OCI-LY7 (cell line): ENCODE results near the gene ARPC4. TPM values are rescaled to one million over a fixed set of nuclear protein-coding genes. Genes with fewer than 3 reads are reported as not detected.
A peak's percentile ranks its signal among the peaks of the same experiment; 100 is the strongest.

Experiments used
- BruUV-seq: library from RNA; stranded (reverse); fragments of 400-500 nt; replicated peaks from 2 replicates; lab custom pipeline; 2021; lab: Mats Ljungman, UMichigan
- CTCF ChIA-PET: fragments of 300-600 bp; sonication (Branson Sonifier 250); formaldehyde crosslinking; loops from one replicate; lab custom pipeline; 2022; ENCODE audit warnings: antibody characterized with exemption; ENCODE audit not compliant: unreplicated experiment; lab: Charles Lee
- POLR2A ChIA-PET: fragments of 300-600 bp; sonication (Branson Sonifier 250); formaldehyde crosslinking; loops from one replicate; lab custom pipeline; 2022; ENCODE audit warnings: antibody characterized with exemption; lab: Charles Lee
- DNase-seq: peaks from one replicate; pipeline ENCODE4 v3.0.0-alpha.2; 2015; ENCODE audit warnings: low spot score
- H2AFZ ChIP-seq: fragments of 200-600 bp; sonication (generic), shearing (Covaris generic); 2 replicates; pipeline ENCODE4 v1.6.1; 2014; ENCODE audit warnings: mild to moderate bottlenecking, antibody characterized with exemption, low read length, moderate library complexity
- H3K27ac ChIP-seq: fragments of 200-600 bp; sonication (generic); 2 replicates; pipeline ENCODE4 v1.5.1; 2014; ENCODE audit warnings: mixed run types, low read depth, mild to moderate bottlenecking, moderate library complexity, low read length, inconsistent platforms; ENCODE audit not compliant: poor library complexity, severe bottlenecking
- H3K36me3 ChIP-seq: fragments of 200-600 bp; sonication (generic); 2 replicates; pipeline ENCODE4 v1.6.1; 2014; ENCODE audit warnings: mild to moderate bottlenecking, antibody characterized with exemption, low read length, moderate library complexity, mixed read lengths; ENCODE audit not compliant: insufficient read depth
- H3K4me1 ChIP-seq: fragments of 200-600 bp; sonication (generic); 2 replicates; pipeline ENCODE4 v1.5.1; 2014; ENCODE audit warnings: mild to moderate bottlenecking, low read length; ENCODE audit not compliant: insufficient read depth, poor library complexity, severe bottlenecking
- H3K4me2 ChIP-seq: fragments of 200-600 bp; sonication (generic); 2 replicates; pipeline ENCODE4 v1.6.1; 2014; ENCODE audit warnings: mild to moderate bottlenecking, low read length
- H3K4me3 ChIP-seq: fragments of 200-600 bp; sonication (generic); 2 replicates; pipeline ENCODE4 v1.5.1; 2014; ENCODE audit warnings: mild to moderate bottlenecking, low read depth, low read length; ENCODE audit not compliant: poor library complexity, severe bottlenecking
- H3K79me2 ChIP-seq: fragments of 200-600 bp; sonication (generic); 2 replicates; pipeline ENCODE4 v1.6.1; 2016; ENCODE audit warnings: low read depth, mild to moderate bottlenecking, low read length, moderate library complexity, mixed read lengths; ENCODE audit not compliant: insufficient read depth
- H3K9me2 ChIP-seq: fragments of 200-600 bp; sonication (generic); 2 replicates; pipeline ENCODE4 v1.6.1; 2016; ENCODE audit warnings: mild to moderate bottlenecking, low read length, mixed read lengths; ENCODE audit not compliant: insufficient read depth
- H3K9me3 ChIP-seq: fragments of 200-600 bp; sonication (generic); 2 replicates; pipeline ENCODE4 v1.6.1; 2014; ENCODE audit warnings: mild to moderate bottlenecking, mixed run types, low read length, mixed read lengths
- H4K20me1 ChIP-seq: fragments of 200-600 bp; sonication (generic); 2 replicates; pipeline ENCODE4 v1.6.1; 2014; ENCODE audit warnings: mild to moderate bottlenecking, antibody characterized with exemption, low read length, moderate library complexity, mixed read lengths; ENCODE audit not compliant: insufficient read depth
- EZH2phosphoT487 ChIP-seq: fragments of 200-600 bp; sonication (generic); IDR thresholded peaks from 2 replicates; pipeline ENCODE4 v1.6.1; 2018; ENCODE audit warnings: low read depth, borderline replicate concordance, mild to moderate bottlenecking, mixed run types, antibody characterized with exemption, low read length, moderate library complexity, mixed read lengths
- intact Hi-C: fragments of 100-400 bp; cut with micrococcal nuclease; formaldehyde crosslinking; loops from one replicate; pipeline ENCODE4 v1.10.0; 2022; ENCODE audit not compliant: unreplicated experiment
- total RNA-seq, 2 experiments: library from RNA; depleted of rRNA in 1 of 2; stranded (reverse); fragments of >200 nt in 1 of 2; shearing (Covaris generic) in 1 of 2; gene quantifications; 2 replicates each; pipeline ENCODE4 v1.2.3, GENCODE V29; 2014 to 2022
- TF ChIP-seq, protein P1 (sequence below): fragments of 200-600 bp; sonication (generic); conservative IDR thresholded peaks from 2 replicates; pipeline ENCODE4 v1.5.1; 2014; ENCODE audit warnings: mild to moderate bottlenecking, antibody characterized with exemption, low read length, moderate library complexity, mixed read lengths

The ARPC4 gene
- total RNA-seq, 2 experiments from 2014 or later: 99.5 to 118 TPM

GRCh38 chr3:9797196-9797945, 4.5 kb downstream of the ARPC4 start:
- H2AFZ ChIP-seq: no peak overlapping the region
- no peak overlapping the region for H3K27ac ChIP-seq
- no peak for TF ChIP-seq EZH2phosphoT487
- TF ChIP-seq, protein P1, sequence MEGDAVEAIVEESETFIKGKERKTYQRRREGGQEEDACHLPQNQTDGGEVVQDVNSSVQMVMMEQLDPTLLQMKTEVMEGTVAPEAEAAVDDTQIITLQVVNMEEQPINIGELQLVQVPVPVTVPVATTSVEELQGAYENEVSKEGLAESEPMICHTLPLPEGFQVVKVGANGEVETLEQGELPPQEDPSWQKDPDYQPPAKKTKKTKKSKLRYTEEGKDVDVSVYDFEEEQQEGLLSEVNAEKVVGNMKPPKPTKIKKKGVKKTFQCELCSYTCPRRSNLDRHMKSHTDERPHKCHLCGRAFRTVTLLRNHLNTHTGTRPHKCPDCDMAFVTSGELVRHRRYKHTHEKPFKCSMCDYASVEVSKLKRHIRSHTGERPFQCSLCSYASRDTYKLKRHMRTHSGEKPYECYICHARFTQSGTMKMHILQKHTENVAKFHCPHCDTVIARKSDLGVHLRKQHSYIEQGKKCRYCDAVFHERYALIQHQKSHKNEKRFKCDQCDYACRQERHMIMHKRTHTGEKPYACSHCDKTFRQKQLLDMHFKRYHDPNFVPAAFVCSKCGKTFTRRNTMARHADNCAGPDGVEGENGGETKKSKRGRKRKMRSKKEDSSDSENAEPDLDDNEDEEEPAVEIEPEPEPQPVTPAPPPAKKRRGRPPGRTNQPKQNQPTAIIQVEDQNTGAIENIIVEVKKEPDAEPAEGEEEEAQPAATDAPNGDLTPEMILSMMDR: no peak
- DNase-seq: no peak
- POLR2A ChIA-PET: interaction anchor here (0.6 to 0.7 kb wide), 5 partner anchors 14 to 481 kb away, joined by 3 to 7 read pairs (median 4); no protein-coding TSS in a partner anchor
- CTCF ChIA-PET: no interaction called here
- H3K4me2 ChIP-seq: no peak overlapping the region
- peaks cover 29% of the 10 kb centered on the region for H3K4me1 ChIP-seq
- intact Hi-C loops: no loop called here
- no TSS peak for BruUV-seq
- H4K20me1 ChIP-seq: peaks cover 10% of the 10 kb centered on the region; the same call in 1 of the 2 replicates
- H3K79me2 ChIP-seq: peaks cover 53% of the 10 kb centered on the region
- no peaks in the 10 kb centered on the region for H3K9me3 ChIP-seq
- H3K4me3 ChIP-seq: no peak overlapping the region
- H3K9me2 ChIP-seq: no peaks in the 10 kb centered on the region
- H3K36me3 ChIP-seq: peaks cover 84% of the 10 kb centered on the region

GRCh38 chr3:9800529-9800928, 7.6 kb downstream of the ARPC4 start:
- Histone ChIP-seq H3K4me2 (no peak overlapping the region), H2AFZ (no peak overlapping the region), H3K79me2 (peaks cover 27% of the 10 kb centered on the region), H3K9me2 (no peaks in the 10 kb centered on the region), H3K9me3 (no peaks in the 10 kb centered on the region), H3K36me3 (peaks cover 96% of the 10 kb centered on the region), H3K4me3 (no peak overlapping the region), H3K27ac (no peak overlapping the region), H3K4me1 (peaks cover 10% of the 10 kb centered on the region), H4K20me1 (no peaks in the 10 kb centered on the region)
- intact Hi-C loops: no loop called here
- TF ChIP-seq, protein P1: peak; percentile 64
- no peak for TF ChIP-seq EZH2phosphoT487
- DNase-seq: no peak
- ChIA-PET CTCF (interaction anchor here (0.6 kb wide), 1 partner anchor 423 kb away, joined by 4 read pairs; no protein-coding TSS in a partner anchor), POLR2A (interaction anchor here (0.6 kb wide), 1 partner anchor 417 kb away, joined by 3 read pairs; no protein-coding TSS in a partner anchor)
- BruUV-seq: no TSS peak

GRCh38 chr3:9803494-9803893, 10.6 kb downstream of the ARPC4 start:
- POLR2A ChIA-PET: interaction anchor here (0.6 to 2.4 kb wide), 3 partner anchors 11 to 457 kb away, joined by 3 to 10 read pairs (median 4); partner anchors contain the start of genes ARPC4 and TADA3

More at GRCh38 chr3:9803494-9803893, 10.6 kb downstream of the ARPC4 start:
- H4K20me1 ChIP-seq: no peaks in the 10 kb centered on the region
- no peaks in the 10 kb centered on the region for H3K9me2 ChIP-seq
- no peak overlapping the region for H3K4me3 ChIP-seq
- BruUV-seq: no TSS peak
- peaks cover 96% of the 10 kb centered on the region for H3K36me3 ChIP-seq
- CTCF ChIA-PET: interaction anchor here (0.6 to 1.0 kb wide), 2 partner anchors 8 to 299 kb away, joined by 5 read pairs; no protein-coding TSS in a partner anchor
- no peaks in the 10 kb centered on the region for H3K9me3 ChIP-seq
- intact Hi-C loops: no loop called here
- no peaks in the 10 kb centered on the region for H3K79me2 ChIP-seq
- H3K4me2 ChIP-seq: no peak overlapping the region
- no peak overlapping the region for H2AFZ ChIP-seq
- TF ChIP-seq EZH2phosphoT487: no peak
- TF ChIP-seq, protein P1: no peak
- H3K4me1 ChIP-seq: peaks cover 3% of the 10 kb centered on the region
- H3K27ac ChIP-seq: no peak overlapping the region
- no peak for DNase-seq
